GM18873 (cell line): ENCODE results near the gene SLC38A3.

Experiments
- ATAC-seq: cut with Tn5 transposase; IDR thresholded peaks from one replicate; pipeline ENCODE4 v1.9.1; 2021; ENCODE audit warnings: mild to moderate bottlenecking, moderate library complexity, moderate number of reproducible peaks; ENCODE audit not compliant: unreplicated experiment, low FRiP score

Gene SLC38A3

DNA sequence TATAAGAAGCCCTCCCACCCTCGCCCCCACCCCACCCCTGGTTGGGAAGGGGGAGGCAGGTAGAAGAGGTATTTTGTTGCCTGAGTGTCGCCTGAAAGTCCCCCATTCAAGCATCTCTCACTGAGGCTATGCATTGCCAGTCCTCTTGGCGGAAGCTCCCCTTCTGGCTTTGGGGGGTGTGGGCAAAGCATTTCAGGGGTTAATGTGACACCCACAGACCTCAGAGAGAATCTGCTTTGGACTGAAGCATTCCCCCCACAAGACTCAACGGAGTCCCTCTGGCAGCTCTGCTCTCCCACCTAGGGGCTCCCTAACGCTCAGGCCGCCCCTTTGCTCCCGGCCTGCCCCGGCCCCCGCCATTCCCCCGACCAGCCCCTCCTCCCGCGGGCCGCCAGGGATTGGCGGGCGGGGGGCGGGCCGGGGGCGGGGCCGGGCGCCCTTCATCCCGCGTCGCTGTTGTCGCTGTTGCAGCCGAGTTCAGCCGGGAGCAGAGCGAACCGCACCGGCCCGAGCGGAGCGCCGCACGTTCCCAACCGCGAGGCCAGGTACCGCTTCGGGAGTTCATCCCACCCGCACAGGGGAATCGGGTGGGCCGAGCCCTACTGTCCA, at the start of gene SLC38A3:
Gene SLC38A3 (plus strand): TSS at position 468 of the 609 bp plus-strand sequence. CDS start 8,929 bp downstream, outside the sequence.
- no peak for ATAC-seq

DNA sequence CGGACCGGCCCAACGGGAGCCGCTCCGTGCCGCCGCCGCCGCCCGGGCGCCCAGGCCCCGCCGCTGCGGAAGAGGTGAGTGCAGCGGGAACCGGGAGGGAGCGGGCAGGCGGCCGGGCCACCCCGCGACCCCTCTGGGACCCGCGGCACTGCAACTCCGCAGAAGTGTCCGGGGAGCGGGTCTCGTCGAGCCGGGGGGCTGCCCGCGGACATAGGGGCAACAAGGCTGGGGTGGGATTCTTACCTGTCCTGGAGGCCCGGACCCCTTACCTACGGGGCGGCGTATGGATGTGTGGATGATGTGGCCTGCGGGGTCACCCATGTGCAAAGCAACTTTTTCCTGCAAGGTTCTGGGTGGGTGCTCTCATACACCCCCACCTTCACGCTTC, 49.6 kb upstream of the SLC38A3 start:
- ATAC-seq: no peak

DNA sequence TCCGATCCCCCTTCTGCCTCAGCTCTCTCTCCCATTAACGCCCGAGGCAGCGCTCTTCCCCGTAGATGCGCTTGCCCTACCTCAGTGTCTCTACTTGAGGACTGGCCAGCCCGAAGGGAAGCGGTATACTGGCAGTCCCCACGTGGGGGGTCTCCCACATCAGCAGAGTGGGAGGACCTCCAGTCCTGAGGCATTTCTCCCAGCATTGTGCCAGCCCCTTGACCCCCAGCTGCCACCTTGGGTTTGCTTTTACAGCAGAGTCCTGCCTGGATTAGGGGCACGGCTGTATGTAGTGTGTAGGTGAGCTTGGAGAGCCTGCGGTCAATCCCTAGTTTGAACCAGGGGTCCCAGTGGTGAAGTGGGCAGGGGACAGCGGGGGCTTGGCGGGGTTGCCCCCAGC, 49.2 kb upstream of the SLC38A3 start:
- no peak for ATAC-seq

DNA sequence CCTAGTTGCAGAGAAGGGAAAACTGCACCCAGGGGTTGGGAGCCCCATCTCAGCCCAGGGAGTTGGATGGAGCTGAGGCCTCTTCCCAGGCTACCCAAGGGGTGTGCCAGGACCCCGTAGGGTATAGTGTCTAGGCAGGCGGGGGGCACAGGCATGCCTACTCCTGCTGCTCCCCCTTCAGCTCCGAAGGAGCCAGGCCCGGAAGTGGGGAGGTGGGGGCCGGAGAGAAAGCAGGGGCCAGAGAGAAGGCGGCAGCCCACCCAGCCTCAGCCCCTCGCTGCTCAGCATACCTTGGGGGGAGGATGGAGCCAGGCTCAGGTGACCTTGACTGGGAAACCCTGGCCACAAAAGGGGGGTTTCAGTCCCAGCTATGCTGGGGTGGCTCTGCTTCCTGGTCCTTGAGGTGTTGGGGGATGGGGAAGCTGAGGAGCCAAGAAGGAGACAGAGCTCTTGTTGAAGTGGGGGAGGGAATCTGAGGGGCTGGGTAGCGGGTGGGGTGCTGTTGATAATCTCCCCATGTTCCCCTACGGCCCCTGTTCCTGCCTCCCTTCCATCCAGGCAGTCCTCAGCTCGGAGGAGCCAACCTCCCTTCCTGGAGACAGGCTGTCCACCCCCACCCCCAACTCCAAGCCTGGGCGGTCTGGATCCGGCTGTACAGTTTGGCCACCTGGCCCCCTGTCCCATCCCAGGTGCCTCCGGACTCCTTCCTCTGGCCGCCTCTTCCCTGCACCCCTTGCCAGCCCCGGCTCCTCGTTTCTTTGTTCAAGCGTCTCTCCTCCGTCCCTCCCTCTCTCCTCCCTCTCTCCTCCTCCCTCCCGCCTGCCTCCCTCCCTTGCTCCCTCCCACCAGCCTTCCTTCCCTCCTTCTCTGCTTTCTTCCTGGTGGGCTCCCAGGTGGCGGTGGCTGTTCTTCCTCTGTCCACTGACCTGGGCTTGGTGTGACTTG, 48.2 kb upstream of the SLC38A3 start:
- ATAC-seq: no peak

DNA sequence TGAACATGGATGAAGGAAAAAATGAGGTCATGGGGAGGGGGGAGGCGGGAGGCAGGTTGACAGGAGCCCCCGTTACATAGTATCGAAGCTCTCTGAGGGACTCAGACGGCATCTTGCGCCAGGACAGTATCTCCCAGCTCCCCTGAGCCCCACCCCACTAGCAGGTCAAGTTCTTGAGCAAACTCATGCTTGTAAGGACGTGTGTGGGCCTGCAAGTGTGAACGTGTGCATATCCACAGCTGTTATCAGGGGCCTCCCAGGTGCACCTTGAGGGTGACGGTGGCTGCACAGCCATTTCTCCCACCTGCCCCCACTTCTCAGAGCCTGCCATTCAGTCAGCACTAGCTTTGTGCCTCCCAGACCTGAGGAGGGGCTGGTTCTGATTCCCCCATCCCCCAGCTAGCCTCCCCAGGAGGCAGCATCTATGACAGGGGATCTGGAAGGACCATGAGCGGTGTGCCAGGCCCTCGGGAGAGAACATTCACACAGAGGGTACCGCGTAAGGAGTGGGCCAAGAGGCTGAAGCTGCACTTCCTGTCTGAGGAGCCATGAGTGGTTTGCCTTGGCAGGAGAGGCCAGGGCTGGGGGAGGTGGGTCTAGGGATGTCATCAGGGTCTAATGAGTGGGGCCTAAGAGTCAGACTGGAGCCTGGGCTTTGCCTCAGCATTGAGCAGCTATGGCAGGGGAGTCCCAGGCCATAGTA, 47.1 kb upstream of the SLC38A3 start:
- ATAC-seq: no peak

DNA sequence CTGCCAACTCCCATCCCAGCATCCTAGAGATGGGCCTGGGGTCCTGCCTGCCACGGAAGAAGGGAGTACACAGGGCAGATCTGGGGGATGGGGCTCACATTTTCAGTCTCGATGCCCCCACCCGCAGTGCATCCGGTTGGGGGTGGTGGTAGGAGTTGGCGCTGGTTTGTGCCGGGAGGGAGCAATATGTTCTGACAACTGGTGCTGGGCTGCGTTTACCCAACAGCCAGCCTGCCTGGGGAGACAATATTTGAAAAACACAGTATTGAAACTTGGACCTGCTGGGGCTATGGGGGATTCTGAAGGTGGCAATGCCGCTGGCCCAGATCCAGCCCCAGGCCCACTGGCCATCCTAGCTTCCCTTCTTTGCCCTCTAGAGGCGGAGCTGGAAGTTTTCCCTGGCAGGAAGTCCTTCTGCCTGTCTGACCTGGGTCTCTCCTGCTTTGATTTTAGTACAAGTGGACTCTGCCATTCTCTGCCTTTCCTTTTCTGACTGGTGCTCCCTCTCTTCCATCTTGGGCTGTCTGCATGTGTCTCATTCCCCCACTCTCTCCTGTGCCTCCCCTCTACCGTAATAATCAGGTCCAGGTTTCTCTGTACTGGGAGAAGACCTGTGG, 46.4 kb upstream of the SLC38A3 start:
- no peak for ATAC-seq

DNA sequence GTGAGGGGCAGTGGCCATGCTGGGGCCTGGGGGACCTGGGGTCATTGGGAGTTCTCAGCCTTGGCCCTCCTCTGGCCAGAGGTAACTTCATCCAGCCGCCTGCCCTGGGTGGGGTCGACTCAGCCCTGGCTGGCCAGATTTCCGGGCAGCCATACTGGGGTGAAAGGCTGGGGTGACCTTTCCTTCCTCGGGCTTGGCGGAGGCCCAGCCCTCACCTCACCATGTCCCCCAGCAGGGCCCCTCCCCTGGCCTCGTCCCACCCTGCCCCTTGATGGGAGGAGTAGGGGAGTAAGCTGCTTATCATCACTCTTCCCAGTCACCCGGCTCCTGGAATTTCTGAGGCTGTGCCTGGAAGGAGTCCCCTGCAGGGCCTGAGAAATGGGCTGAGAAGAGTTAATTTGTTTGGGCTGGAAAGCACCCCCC, 44.5 kb upstream of the SLC38A3 start:
- ATAC-seq: no peak

DNA sequence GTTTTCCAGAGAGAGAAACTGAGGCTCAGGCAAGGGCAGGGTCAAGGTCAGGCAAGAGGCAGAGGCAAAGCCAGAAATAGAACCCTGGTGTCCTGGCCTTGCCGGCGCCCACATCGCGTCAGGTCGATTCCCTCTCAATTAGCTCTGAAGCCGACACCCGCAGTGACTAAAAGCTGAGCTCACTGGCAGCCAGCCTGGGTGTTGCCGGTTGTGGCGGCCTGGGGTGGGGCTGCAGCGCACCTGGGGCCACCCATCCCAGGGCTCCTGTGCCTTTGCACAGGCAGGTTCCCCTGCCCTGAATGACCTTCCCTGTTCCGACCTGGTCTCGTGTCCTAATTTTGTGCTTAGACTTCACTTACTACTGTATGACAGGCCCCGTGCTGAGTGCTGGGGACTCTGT, 43.8 kb upstream of the SLC38A3 start:
- ATAC-seq: no peak

DNA sequence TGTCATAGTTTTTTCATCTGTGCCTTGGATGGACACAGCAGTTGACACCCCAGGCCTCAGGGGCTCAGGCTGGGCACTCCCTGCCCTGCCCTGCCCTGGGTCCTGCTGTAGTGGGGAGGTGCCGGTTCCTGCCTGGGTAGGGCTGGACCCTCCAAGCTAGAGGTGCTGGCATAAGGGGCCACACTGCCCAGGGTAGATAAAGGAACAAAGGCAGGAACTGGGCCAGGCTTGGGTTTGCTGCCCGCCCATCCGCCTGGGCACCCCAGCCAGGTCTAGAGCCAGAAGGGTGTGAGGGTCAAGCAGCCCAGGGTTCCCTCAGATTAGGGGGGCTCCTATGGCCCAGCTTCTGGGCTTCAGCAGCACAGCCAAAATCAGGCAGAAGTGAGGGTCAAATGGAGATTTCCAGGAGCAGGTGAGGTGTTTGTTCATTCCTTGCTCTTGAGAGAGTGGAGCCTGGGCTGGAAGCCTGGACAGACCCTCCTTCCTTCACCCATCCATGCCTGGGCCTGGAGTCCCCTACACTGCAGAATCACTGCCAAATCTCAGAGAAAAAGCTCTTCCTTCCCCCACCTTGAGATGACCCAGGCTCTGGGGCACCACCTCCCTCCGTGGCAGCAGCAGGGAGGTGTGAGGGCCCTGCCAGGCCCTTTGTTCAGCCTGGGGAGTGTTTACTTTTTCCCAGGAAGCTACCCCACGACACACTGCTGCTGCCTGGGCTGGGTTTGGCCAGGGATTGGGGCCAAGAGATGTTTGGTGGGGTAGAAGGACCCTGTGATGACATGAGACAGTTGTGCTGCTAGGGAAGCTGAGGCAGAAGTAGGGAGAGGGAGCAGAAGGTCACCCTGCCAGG, 42.8 kb upstream of the SLC38A3 start:
- ATAC-seq: no peak

DNA sequence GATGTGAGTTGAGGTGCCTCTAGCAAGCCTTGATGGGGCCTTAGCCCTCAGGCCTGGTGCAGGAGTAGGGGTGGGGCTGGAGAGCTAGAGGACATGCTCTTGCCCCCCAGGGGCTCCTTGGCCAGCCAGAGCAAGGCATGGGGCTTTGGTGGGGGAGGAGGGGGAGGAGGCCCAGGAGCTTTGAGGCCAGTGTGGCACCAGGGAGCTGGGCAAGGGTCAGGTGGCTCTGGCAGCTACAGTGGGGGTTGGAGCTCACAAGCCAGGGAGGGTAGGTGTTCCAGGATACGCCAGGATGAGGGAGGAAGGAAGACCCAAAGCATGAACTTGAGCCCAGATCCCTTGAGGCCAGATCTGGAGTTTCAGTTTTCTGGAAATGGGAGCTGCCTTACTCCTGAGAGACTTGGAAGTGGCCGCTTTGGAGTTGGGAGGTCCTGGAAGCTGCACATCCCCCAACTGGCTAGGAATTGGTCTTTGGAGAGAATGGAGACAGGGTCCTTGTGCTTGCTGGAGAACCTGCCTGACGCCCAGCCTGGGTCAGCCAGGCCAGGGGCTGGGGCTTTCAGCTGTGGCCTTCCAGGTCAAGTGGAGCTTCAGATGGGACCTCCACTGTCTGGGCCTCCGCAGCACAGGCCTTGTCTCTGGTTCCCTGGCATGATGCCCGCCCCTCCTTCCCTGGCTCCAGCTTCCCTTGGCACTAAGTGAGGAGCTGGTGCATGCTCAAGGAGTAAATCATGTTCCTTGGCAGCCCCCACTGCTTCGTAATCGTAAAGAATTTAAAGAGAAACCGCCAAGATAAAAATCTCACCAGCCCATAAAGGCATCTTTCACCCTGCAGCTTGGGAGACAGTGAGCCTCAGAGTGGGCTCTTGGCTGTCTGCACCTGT, 41.3 kb upstream of the SLC38A3 start:
- no peak for ATAC-seq

DNA sequence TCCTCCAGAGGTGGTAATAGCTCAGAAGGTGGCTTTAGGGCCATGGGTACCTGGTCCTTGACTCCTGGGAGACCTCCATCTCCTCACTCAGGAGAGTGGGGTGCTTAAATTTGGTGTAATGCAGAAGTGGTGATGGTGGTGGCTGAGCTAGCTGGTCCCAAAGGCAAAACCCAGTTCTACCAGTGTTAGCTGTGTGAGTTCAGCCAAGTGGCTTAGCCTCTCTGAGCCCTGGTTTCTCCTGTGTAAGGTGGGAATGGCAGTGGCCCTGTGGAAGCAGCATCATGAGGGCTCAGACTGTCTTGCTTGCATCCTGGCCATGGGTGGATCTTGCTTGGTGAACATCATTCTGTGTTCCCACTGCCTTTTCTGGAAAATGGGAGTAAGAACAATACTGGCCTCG, 40.6 kb upstream of the SLC38A3 start:
- ATAC-seq: no peak

DNA sequence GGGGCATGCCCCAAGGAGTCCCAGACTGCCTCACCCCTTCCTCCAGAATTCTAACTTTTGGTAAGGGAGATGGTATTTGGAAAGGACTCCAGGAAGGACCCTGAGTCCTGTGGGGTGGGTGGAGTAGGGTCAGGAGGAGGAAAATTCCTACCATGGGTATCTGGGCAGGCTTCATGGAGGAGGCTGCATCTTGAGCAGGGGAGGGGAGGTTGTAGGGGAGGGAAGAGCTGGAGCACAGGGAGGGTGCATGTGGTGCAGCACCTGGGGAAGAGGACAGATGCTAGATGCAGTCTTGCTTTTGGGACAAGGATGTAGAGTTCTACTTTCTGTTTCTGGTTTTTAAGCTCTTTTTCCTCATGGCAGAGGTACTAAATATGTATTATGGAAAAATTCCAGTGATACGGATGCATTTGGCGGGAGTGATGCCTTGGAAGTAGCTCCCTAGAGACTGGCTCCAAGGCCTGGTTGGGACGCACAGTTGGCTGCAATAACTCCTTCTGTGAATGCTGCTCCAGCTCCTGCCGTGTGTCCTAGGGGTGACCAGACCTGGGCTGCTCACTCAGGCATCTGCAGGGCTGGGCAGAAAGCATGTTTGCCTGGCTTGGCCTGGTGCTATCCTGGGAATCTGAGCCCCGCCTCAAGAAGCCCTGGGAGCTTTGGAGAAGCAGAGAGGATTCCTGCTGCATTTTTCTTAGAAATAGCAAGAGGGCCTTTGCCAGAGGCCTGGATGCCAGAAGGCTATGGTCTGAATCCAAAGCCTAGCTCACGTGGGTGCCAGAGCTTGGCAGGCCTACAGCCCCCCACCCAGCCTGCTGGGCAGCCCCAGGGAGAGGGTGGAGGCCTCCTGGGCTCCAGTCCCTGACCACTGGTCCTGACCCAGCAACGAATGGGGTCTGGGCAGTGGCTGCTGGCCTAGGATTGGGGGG, 39.8 kb upstream of the SLC38A3 start:
- no peak for ATAC-seq

DNA sequence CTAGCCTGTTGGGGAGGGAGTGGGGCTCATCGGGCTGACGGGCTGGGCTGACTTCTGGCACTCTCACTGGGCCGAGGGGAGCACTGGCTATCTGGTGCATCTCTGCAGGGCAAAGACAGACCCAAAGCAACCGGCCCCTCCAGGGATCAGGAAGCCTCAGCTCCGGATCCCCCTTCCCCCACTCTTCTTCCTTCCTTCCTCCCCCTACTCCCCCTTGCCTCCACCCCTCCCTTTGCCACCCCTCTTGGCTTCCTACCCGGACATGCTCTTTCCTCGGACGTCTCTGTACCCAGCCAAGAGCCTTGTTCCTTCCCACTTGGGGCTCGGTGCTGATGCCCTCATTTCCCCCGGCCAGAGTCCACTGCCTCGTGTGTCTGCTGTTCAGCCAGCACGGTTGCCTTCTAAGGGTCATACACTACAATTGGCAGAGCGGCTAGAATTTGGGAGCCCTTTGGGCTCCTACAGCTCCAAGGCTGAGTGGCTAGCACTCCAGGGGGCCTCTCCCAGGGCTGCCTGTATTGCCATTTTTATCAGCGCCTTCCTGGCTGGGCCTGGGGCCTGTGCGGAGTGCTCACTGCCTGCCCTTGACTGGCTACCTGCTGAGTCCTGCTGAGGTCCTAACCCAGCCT, 39.0 kb upstream of the SLC38A3 start:
- no peak for ATAC-seq

DNA sequence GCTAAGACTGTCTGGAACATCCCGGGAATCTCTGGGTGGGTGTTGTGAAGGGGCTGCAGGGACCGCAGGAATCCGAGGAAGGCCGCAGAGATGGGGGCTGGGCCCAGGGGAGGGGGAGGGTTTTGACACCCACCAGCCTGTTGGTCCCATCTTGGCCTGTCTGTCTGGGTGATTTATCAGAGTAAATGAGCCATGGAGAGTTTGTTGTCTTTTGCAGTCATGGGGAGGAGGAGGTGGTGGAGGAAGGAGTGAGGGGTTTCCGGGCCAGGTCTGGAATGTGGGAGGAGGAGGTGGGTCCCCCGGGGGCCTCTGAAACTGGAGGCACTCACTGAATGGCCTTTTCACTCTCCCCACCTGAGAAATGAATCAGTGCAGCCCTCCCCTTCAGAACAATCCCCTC, 38.5 kb upstream of the SLC38A3 start:
- no peak for ATAC-seq

DNA sequence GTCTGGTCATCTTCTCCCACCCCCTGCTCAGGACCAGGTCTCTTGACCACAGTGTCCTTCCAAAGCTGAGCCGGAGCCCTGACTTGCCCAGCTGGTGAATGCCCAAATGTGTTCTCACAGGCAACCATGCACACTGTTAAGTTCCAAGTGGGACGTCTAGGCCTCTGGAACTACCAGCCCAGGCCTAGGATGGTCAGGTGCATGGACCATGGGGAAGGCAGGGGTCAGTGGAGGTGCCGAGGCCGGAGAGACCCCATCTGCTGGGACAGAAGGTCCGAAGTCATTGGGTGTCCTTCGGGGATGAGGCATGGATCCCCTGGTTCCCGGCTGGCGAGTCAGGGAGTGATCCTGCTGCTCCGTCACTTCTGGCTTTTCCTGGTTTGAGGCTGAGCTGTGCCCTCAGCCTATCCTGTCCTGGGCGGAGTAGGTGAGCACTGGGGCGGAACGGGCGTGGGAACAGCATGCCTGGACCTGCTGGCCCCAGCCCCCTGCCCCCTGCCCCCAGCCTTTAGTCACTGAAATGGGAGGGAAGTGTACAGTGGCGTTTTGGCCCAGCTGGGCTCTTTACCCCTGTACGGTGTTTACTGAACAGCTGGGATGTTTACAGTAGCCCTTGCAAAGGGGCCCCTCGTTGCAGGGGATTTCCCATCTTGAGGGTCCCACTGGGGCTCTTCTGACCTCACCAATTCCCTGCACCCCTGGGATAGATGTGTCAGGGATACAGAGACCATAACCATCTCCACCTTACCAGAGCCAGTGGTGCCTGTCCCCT, 37.8 kb upstream of the SLC38A3 start:
- no peak for ATAC-seq

DNA sequence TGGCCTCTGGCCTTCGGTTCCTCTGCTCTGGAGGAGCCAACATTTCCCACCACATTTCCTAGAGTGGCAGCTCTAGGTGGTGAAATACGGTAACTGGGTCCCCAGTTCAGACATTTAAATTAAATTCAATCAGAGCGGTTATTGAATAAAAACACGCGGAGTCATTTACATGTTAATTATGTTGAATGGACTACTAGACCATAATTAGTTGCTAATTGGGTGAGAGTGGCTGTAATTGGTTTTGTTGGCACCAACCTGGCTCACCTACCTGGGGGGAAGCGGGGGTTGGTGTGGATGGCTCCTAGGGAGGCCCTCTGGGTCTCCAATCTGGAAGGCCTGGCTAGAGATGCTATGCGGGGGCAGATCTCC, 37.2 kb upstream of the SLC38A3 start:
- no peak for ATAC-seq

DNA sequence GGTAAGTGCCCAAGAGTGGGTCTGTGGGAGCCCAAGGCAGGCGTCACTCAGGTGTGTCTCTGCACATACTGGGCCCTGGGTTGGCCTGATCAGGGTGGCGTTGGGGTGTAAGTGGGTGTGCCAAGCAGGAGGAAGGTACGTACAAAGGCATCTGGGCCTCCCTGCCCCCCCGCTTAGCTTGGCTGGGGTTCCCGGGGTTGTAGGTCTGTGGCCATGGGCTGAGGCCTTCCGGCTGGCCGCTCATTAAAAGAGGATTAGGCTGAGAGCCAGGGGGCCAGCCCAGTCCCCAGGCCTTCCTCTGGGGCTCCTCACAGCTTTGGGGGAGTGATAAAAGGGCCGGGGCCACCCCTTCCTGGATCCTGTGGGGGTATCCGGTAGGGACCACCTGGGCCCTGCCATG, 36.7 kb upstream of the SLC38A3 start:
- ATAC-seq: no peak
